ENCODE measurements around the gene MYL5.

DNA sequence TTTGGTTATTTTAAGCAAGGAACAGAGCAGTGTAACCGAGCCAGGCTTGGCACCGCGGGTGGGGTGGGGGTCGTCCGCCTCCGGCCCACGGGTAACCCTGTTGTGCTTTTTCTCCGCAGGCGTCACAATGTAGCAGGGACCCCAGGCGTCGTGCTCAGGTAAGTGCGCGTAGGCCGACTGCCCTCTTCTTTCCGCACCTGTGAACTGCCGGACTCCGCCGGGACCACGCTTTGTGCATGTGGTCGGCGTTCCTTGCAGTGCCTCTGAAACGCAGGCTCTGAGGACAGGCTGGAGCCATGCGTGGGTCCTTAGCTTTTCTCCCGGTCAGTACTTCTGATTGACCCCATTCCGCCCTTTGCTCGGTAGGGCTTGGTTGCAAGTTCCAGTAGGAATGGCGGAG lies 56.2 kb downstream of the MYL5 start:
- no peak for TF ChIP-seq EZH2 (IDR thresholded peaks at IDR 0.05; ENCODE audit: insufficient read depth, poor library complexity, severe bottlenecking)
- TF ChIP-seq EZH2phosphoT487 (IDR thresholded peaks at IDR 0.05; ENCODE audit: insufficient read depth, low read depth): no peak
